CD8-positive, alpha-beta memory T cell (primary cell): ENCODE data around the gene CCM2. TPM values are rescaled to one million over a fixed set of nuclear protein-coding genes. Genes with fewer than 3 reads are reported as not detected.

Experiments
- CTCF ChIA-PET: fragments of 350-600 bp; sonication (Branson Sonifier 250); formaldehyde crosslinking; loops from one replicate; lab custom pipeline; 2021; ENCODE audit warnings: antibody characterized with exemption; lab: Charles Lee
- POLR2A ChIA-PET: fragments of 350-600 bp; sonication (Branson Sonifier 250); formaldehyde crosslinking; loops from one replicate; lab custom pipeline; 2021; ENCODE audit warnings: antibody characterized with exemption; lab: Charles Lee
- DNase-seq, 5 donors: peaks; one replicate each; pipeline versions ENCODE4 v3.0.0 to v3.0.0-alpha.2; 2020 to 2022; ENCODE audit warnings: mixed read lengths in 1 of 5
- H3K27ac ChIP-seq: one replicate; pipeline ENCODE4 v1.7.0; 2013; ENCODE audit warnings: low read depth, mild to moderate bottlenecking, low read length, moderate library complexity
- H3K27me3 ChIP-seq: 2 replicates; pipeline ENCODE4 v1.7.0; 2013; ENCODE audit warnings: low read length, mild to moderate bottlenecking; ENCODE audit not compliant: insufficient read depth, poor library complexity, severe bottlenecking
- H3K36me3 ChIP-seq: 2 replicates; pipeline ENCODE4 v1.7.0; 2013; ENCODE audit warnings: mild to moderate bottlenecking, low read length, moderate library complexity; ENCODE audit not compliant: insufficient read depth
- H3K4me1 ChIP-seq: 2 replicates; pipeline ENCODE4 v1.7.0; 2013; ENCODE audit warnings: mild to moderate bottlenecking, low read length, moderate library complexity; ENCODE audit not compliant: insufficient read depth
- H3K4me3 ChIP-seq: 2 replicates; pipeline ENCODE4 v1.7.0; 2013; ENCODE audit warnings: mild to moderate bottlenecking, low read length
- H3K9me3 ChIP-seq: 2 replicates; pipeline ENCODE4 v1.7.0; 2013; ENCODE audit warnings: mild to moderate bottlenecking, low read length
- H3K27ac Mint-ChIP-seq, 8 donors: one replicate each; pipeline ENCODE4 v1.8.0; 2020 to 2021; ENCODE audit warnings: mixed read lengths in 8 of 8, mild to moderate bottlenecking in 6 of 8, inconsistent platforms in 3 of 8, moderate library complexity in 3 of 8
- H3K27me3 Mint-ChIP-seq, 2 donors: one replicate each; pipeline ENCODE4 v1.8.0; 2020 to 2021; ENCODE audit warnings: mixed read lengths in 2 of 2, mild to moderate bottlenecking in 1 of 2, moderate library complexity in 1 of 2
- H3K36me3 Mint-ChIP-seq, 3 donors: one replicate each; pipeline ENCODE4 v1.8.0; 2020 to 2021; ENCODE audit warnings: mixed read lengths in 3 of 3, inconsistent platforms in 1 of 3, mild to moderate bottlenecking in 1 of 3
- H3K4me1 Mint-ChIP-seq, 3 donors: one replicate each; pipeline ENCODE4 v1.8.0; 2020 to 2021; ENCODE audit warnings: mixed read lengths in 3 of 3, inconsistent platforms in 1 of 3, mild to moderate bottlenecking in 1 of 3
- H3K4me3 Mint-ChIP-seq, 7 donors: one replicate each; pipeline ENCODE4 v1.8.0; 2020 to 2021; ENCODE audit warnings: mixed read lengths in 7 of 7, mild to moderate bottlenecking in 6 of 7, moderate library complexity in 4 of 7, inconsistent platforms in 2 of 7
- H3K9me3 Mint-ChIP-seq, 5 donors: one replicate each; pipeline ENCODE4 v1.8.0; 2020 to 2022; ENCODE audit warnings: mixed read lengths in 5 of 5, mild to moderate bottlenecking in 3 of 5, moderate library complexity in 2 of 5, inconsistent platforms in 1 of 5
- polyA plus RNA-seq: library from polyadenylated mRNA; unstranded; fragments of 300-500 nt; fragmentation: Illumina TruSeq; gene quantifications from one replicate; pipeline ENCODE4 v1.2.3, GENCODE V29; 2021
- total RNA-seq, 2 experiments: library from RNA; stranded (reverse); gene quantifications; one replicate each; pipeline ENCODE4 v1.2.3, GENCODE V29; 2021

Gene CCM2
- total and polyA plus RNA-seq, 3 experiments from 2014 or later = 70.6 to 81.1 (median 74.8) TPM

GRCh38 chr7:44975331-44976039, 24.5 kb upstream of the CCM2 start:
- Mint-ChIP-seq H3K9me3 (no peaks in the 10 kb centered on the region), H3K4me1 (peaks cover 42 to 81% (median 45%) of the 10 kb centered on the region in 3 donors), H3K4me3 (peak overlapping the region in 4 of 7 donors; percentile 19 to 59 (median 26)), H3K36me3 (peaks cover 0 to 75% (median 0%) of the 10 kb centered on the region in 3 donors), H3K27ac (peak overlapping the region; percentile 33 to 96 (median 87)), H3K27me3 (no peaks in the 10 kb centered on the region)
- Histone ChIP-seq H3K9me3 (no peaks in the 10 kb centered on the region), H3K27me3 (no peaks in the 10 kb centered on the region), H3K36me3 (peaks cover 43% of the 10 kb centered on the region), H3K27ac (no peak overlapping the region), H3K4me3 (no peak overlapping the region), H3K4me1 (peaks cover 68% of the 10 kb centered on the region)
- ChIA-PET POLR2A (interaction anchor here (0.7 to 1.9 kb wide), 4 partner anchors 26 to 91 kb away, joined by 3 to 5 read pairs (median 3); partner anchors contain the start of gene PURB), CTCF (interaction anchor here (1.2 to 8.3 kb wide), 6 partner anchors 11 to 160 kb away, joined by 3 to 117 read pairs (median 36); partner anchors contain the start of gene CCM2)
- DNase-seq = no peak

GRCh38 chr7:44976040-44976745, 23.8 kb upstream of the CCM2 start:
- H3K4me3 ChIP-seq = peak overlapping the region; percentile 91

GRCh38 chr7:44976746-44977196, 23.2 kb upstream of the CCM2 start:
- peak overlapping the region; percentile 96 to 98 (median 98) for H3K4me3 Mint-ChIP-seq
- no peaks in the 10 kb centered on the region for H3K27me3 Mint-ChIP-seq
- Histone ChIP-seq H3K36me3 (peaks cover 43% of the 10 kb centered on the region), H3K4me1 (peaks cover 81% of the 10 kb centered on the region), H3K27me3 (no peaks in the 10 kb centered on the region), H3K4me3 (peak overlapping the region; percentile 91), H3K9me3 (no peaks in the 10 kb centered on the region), H3K27ac (peak overlapping the region; percentile 94)
- ChIA-PET CTCF (interaction anchor here (1.2 to 8.3 kb wide), 5 partner anchors 13 to 159 kb away, joined by 3 to 117 read pairs (median 4); partner anchors contain the start of gene CCM2), POLR2A (interaction anchor here (1.1 to 1.9 kb wide), 2 partner anchors 9 to 25 kb away, joined by 4 to 5 read pairs; no protein-coding TSS in a partner anchor)
- no peaks in the 10 kb centered on the region for H3K9me3 Mint-ChIP-seq
- DNase-seq = no peak
- H3K36me3 Mint-ChIP-seq = peaks cover 0 to 66% (median 0%) of the 10 kb centered on the region in 3 donors
- peaks cover 55 to 92% (median 58%) of the 10 kb centered on the region in 3 donors for H3K4me1 Mint-ChIP-seq
- peak overlapping the region; percentile 87 to 98 (median 92) for H3K27ac Mint-ChIP-seq

More at GRCh38 chr7:44976040-44976745, 23.8 kb upstream of the CCM2 start:
- Mint-ChIP-seq H3K27ac (peak overlapping the region; percentile 82 to 98 (median 92)), H3K9me3 (no peaks in the 10 kb centered on the region), H3K36me3 (peaks cover 0 to 70% (median 0%) of the 10 kb centered on the region in 3 donors), H3K4me3 (peak overlapping the region; percentile 96 to 98 (median 98)), H3K27me3 (no peaks in the 10 kb centered on the region), H3K4me1 (peaks cover 49 to 88% (median 52%) of the 10 kb centered on the region in 3 donors)
- Histone ChIP-seq H3K4me1 (peaks cover 76% of the 10 kb centered on the region), H3K9me3 (no peaks in the 10 kb centered on the region), H3K27ac (peak overlapping the region; percentile 94), H3K36me3 (peaks cover 43% of the 10 kb centered on the region), H3K27me3 (no peaks in the 10 kb centered on the region)
- no peak for DNase-seq
- ChIA-PET POLR2A (interaction anchor here (0.6 to 1.9 kb wide), 5 partner anchors 9 to 108 kb away, joined by 3 to 5 read pairs (median 3); partner anchors contain the start of gene PURB), CTCF (interaction anchor here (1.2 to 8.3 kb wide), 6 partner anchors 11 to 159 kb away, joined by 3 to 117 read pairs (median 34); partner anchors contain the start of gene CCM2)

GRCh38 chr7:44977304-44977958, 22.6 kb upstream of the CCM2 start:
- peaks cover 0 to 66% (median 1%) of the 10 kb centered on the region in 3 donors for H3K36me3 Mint-ChIP-seq
- Histone ChIP-seq H3K27me3 (no peaks in the 10 kb centered on the region), H3K36me3 (peaks cover 43% of the 10 kb centered on the region), H3K27ac (peak overlapping the region; percentile 94), H3K4me3 (peak overlapping the region; percentile 91), H3K9me3 (no peaks in the 10 kb centered on the region), H3K4me1 (peaks cover 83% of the 10 kb centered on the region)
- ChIA-PET POLR2A (interaction anchor here (0.6 to 2.4 kb wide), 8 partner anchors 8 to 134 kb away, joined by 3 to 14 read pairs (median 4); partner anchors contain the start of gene TBRG4), CTCF (interaction anchor here (1.0 to 8.3 kb wide), 6 partner anchors 12 to 158 kb away, joined by 3 to 117 read pairs (median 4); partner anchors contain the start of gene CCM2)
- H3K4me1 Mint-ChIP-seq = peaks cover 56 to 90% (median 61%) of the 10 kb centered on the region in 3 donors
- H3K27ac Mint-ChIP-seq = peak overlapping the region; percentile 87 to 100 (median 93)
- no peaks in the 10 kb centered on the region for H3K27me3 Mint-ChIP-seq
- H3K9me3 Mint-ChIP-seq = no peaks in the 10 kb centered on the region
- H3K4me3 Mint-ChIP-seq = peak overlapping the region; percentile 96 to 98 (median 98)
- DNase-seq = peak; percentile 50 to 88 (median 64)

GRCh38 chr7:44977959-44978335, 22.1 kb upstream of the CCM2 start:
- H3K36me3 ChIP-seq = peaks cover 41% of the 10 kb centered on the region
- Mint-ChIP-seq H3K27me3 (no peaks in the 10 kb centered on the region), H3K9me3 (no peaks in the 10 kb centered on the region), H3K27ac (peak overlapping the region; percentile 87 to 100 (median 93)), H3K4me3 (peak overlapping the region; percentile 96 to 98 (median 98)), H3K4me1 (peaks cover 58 to 94% (median 66%) of the 10 kb centered on the region in 3 donors), H3K36me3 (peaks cover 0 to 66% (median 6%) of the 10 kb centered on the region in 3 donors)
- H3K4me1 ChIP-seq = peaks cover 81% of the 10 kb centered on the region
- peak in 2 of 5 donors; percentile 19 to 58 for DNase-seq
- no peaks in the 10 kb centered on the region for H3K27me3 ChIP-seq
- H3K27ac ChIP-seq = peak overlapping the region; percentile 94
- H3K4me3 ChIP-seq = peak overlapping the region; percentile 91
- H3K9me3 ChIP-seq = no peaks in the 10 kb centered on the region
- POLR2A ChIA-PET = interaction anchor here (0.6 to 2.4 kb wide), 6 partner anchors 8 to 134 kb away, joined by 3 to 14 read pairs (median 4); partner anchors contain the start of gene TBRG4
- CTCF ChIA-PET = interaction anchor here (1.0 to 8.3 kb wide), 6 partner anchors 12 to 157 kb away, joined by 3 to 117 read pairs (median 4); partner anchors contain the start of gene CCM2

- peaks cover 0 to 66% (median 9%) of the 10 kb centered on the region in 3 donors for H3K36me3 Mint-ChIP-seq
- H3K4me3 Mint-ChIP-seq = peak within 1 kb of the TSS; percentile 96 to 98 (median 98)
- no peaks in the 10 kb centered on the region for H3K9me3 ChIP-seq
- H3K36me3 ChIP-seq = peaks cover 41% of the 10 kb centered on the region
- peak within 1 kb of the TSS; percentile 91 for H3K4me3 ChIP-seq
- H3K27ac ChIP-seq = peak within 1 kb of the TSS; percentile 94
- peaks cover 63 to 95% (median 69%) of the 10 kb centered on the region in 3 donors for H3K4me1 Mint-ChIP-seq
- ChIA-PET POLR2A (interaction anchor here (0.6 to 2.4 kb wide), 13 partner anchors 7 to 133 kb away, joined by 3 to 14 read pairs (median 4); partner anchors contain the start of genes CCM2, PURB and TBRG4), CTCF (interaction anchor here (1.0 to 8.3 kb wide), 6 partner anchors 21 to 157 kb away, joined by 3 to 117 read pairs (median 6); partner anchors contain the start of gene CCM2)
- no peaks in the 10 kb centered on the region for H3K9me3 Mint-ChIP-seq
- H3K27me3 Mint-ChIP-seq = no peaks in the 10 kb centered on the region
- peak within 1 kb of the TSS; percentile 87 to 100 (median 93) for H3K27ac Mint-ChIP-seq
- H3K27me3 ChIP-seq = no peaks in the 10 kb centered on the region
- peak; percentile 80 to 95 (median 90) for DNase-seq
- peaks cover 77% of the 10 kb centered on the region for H3K4me1 ChIP-seq
Measured at GRCh38 chr7:44978511-44979366, 21.3 kb upstream of the CCM2 start, which contains the start of gene MYO1G. TSS of gene MYO1G (minus strand) at chr7:44979015. CDS start at chr7:44978961, 54 bp downstream.
